SJCRH30 (cell line): ENCODE measurements around the gene PRR29. TPM values are rescaled to one million over a fixed set of nuclear protein-coding genes. Genes with fewer than 3 reads are reported as not detected.
"Not testable (repeated sequence)": the region's sequence is repeated elsewhere in the genome, so short reads cannot be mapped to it uniquely, and the experiment has no call there.

Experiments used
- DNase-seq, 2 experiments: peaks; one replicate each; pipeline ENCODE4 v3.0.0-alpha.2; 2015 to 2020
- H3K27ac ChIP-seq: fragments of 250-450 bp; sonication (Bioruptor Pico); 2 replicates; pipeline ENCODE4 v1.5.1; 2020; ENCODE audit warnings: mild to moderate bottlenecking, moderate library complexity
- H3K27me3 ChIP-seq: fragments of 250-450 bp; sonication (Bioruptor Pico); 2 replicates; pipeline ENCODE4 v1.5.1; 2020; ENCODE audit warnings: mild to moderate bottlenecking, moderate library complexity
- H3K36me3 ChIP-seq: fragments of 250-450 bp; sonication (Bioruptor Pico); 2 replicates; pipeline ENCODE4 v1.5.1; 2020; ENCODE audit warnings: mild to moderate bottlenecking, moderate library complexity
- H3K4me1 ChIP-seq: fragments of 250-450 bp; sonication (Bioruptor Pico); 2 replicates; pipeline ENCODE4 v1.5.1; 2020; ENCODE audit warnings: mild to moderate bottlenecking, moderate library complexity
- H3K4me3 ChIP-seq: fragments of 250-450 bp; sonication (Bioruptor Pico); 2 replicates; pipeline ENCODE4 v1.5.1; 2020; ENCODE audit warnings: mild to moderate bottlenecking, moderate library complexity
- H3K9me3 ChIP-seq: fragments of 250-450 bp; sonication (Bioruptor Pico); replicated peaks from 2 replicates; pipeline ENCODE4 v1.5.1; 2020; ENCODE audit warnings: mild to moderate bottlenecking, moderate library complexity
- total RNA-seq: library from RNA; depleted of rRNA; stranded (reverse); fragments of >200 nt; shearing (Covaris generic); gene quantifications from 2 replicates; pipeline ENCODE4 v1.2.3, GENCODE V29; 2014

The PRR29 gene
- total RNA-seq, 1 experiment from 2014 or later, result 0.12 TPM

- DNase-seq, result no peak
- Histone ChIP-seq H3K27ac (no peak overlapping the region), H3K4me1 (peaks cover 4% of the 10 kb centered on the region), H3K9me3 (no peaks in the 10 kb centered on the region), H3K36me3 (no peaks in the 10 kb centered on the region), H3K4me3 (no peak overlapping the region), H3K27me3 (no peaks in the 10 kb centered on the region)
These were observed 9.7 kb downstream of the PRR29 start for GRCh38 chr17:64007838-64008282.

DNA sequence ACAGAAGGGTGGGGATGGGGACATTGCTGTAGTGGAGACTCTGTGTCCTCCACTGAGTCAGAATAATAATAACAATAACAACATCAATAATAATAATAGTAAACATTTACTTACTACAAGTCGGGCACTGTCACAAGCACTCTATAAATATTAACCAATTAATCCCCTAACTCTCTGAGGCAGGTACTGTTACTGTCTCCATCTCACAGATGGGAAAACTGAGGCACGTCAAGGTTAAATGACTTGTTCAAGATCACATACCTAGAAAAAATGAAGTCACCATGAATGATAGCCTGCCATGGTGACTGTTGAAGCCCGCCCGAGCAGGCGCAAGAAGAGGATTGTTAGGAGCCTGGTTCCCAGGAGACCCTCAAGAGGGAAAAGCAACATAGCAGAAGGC lies 10.2 kb downstream of the PRR29 start:
- Histone ChIP-seq H3K27ac (no peak overlapping the region), H3K4me1 (peaks cover 4% of the 10 kb centered on the region), H3K27me3 (no peaks in the 10 kb centered on the region), H3K4me3 (no peak overlapping the region), H3K36me3 (no peaks in the 10 kb centered on the region), H3K9me3 (no peaks in the 10 kb centered on the region)
- DNase-seq, result no peak

DNA sequence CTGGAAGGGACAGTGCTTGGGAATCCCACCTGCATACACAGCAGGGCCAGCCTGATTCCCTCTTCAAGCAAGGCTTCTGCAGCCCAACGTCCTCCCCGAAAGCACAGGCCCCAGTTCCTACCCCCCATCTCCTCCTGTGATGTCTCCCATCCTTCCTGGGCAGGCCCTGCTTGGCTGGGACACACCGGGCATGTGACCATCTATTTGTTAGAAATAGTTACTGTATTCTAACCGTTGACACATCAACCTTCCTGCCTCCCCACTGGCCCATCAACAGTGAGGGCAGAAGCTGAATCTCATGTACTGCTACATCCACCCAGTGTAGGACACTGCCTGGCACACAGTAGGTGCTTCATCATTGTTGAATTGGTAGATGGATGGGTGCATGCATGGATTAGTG lies 10.7 kb downstream of the PRR29 start:
- no peak overlapping the region for H3K4me3 ChIP-seq
- no peaks in the 10 kb centered on the region for H3K36me3 ChIP-seq
- H3K27me3 ChIP-seq, result no peaks in the 10 kb centered on the region
- no peaks in the 10 kb centered on the region for H3K9me3 ChIP-seq
- no peak overlapping the region for H3K27ac ChIP-seq
- no peak for DNase-seq
- peaks cover 4% of the 10 kb centered on the region for H3K4me1 ChIP-seq

- H3K9me3 ChIP-seq, result no peaks in the 10 kb centered on the region
- H3K4me1 ChIP-seq, result peaks cover 4% of the 10 kb centered on the region
- no peak overlapping the region for H3K4me3 ChIP-seq
- H3K36me3 ChIP-seq, result no peaks in the 10 kb centered on the region
- H3K27ac ChIP-seq, result no peak overlapping the region
- no peak for DNase-seq
- H3K27me3 ChIP-seq, result no peaks in the 10 kb centered on the region
These were observed 11.6 kb downstream of the PRR29 start for GRCh38 chr17:64009571-64010402.

- Histone ChIP-seq H3K27ac (no peak overlapping the region), H3K36me3 (no peaks in the 10 kb centered on the region)
These were observed 17.3 kb downstream of the PRR29 start for GRCh38 chr17:64015447-64015846.

GRCh38 chr17:64016231-64016784 lies 18.2 kb downstream of the PRR29 start:
- Histone ChIP-seq H3K27me3 (no peaks in the 10 kb centered on the region; the same call in 1 of the 2 replicates), H3K27ac (no peak overlapping the region), H3K36me3 (no peaks in the 10 kb centered on the region), H3K4me1 (no peaks in the 10 kb centered on the region), H3K4me3 (no peak overlapping the region), H3K9me3 (no peaks in the 10 kb centered on the region)
- DNase-seq, result no peak

More at GRCh38 chr17:64015447-64015846, 17.3 kb downstream of the PRR29 start:
- no peak for DNase-seq
- no peak overlapping the region for H3K4me3 ChIP-seq
- H3K27me3 ChIP-seq, result no peaks in the 10 kb centered on the region; the same call in 1 of the 2 replicates
- no peaks in the 10 kb centered on the region for H3K4me1 ChIP-seq
- H3K9me3 ChIP-seq, result no peaks in the 10 kb centered on the region

DNA sequence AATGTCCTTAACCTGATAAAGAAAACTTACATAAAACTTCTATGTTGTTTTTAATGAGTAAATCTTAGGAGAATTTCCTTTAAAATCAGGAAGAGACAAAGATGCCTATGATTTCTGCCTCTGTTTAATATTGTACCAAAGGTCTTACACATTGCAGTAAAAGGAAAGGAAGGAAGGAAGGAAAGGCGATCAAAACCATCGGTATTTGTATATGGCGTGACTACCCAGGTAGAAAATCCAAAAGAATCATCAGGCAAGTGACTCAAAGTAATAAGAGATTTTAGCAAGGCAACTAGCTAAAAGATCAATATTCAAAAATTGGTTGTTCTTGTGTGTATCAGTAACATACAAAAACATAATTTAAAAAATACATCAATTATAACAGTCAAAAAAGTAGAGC lies 18.8 kb downstream of the PRR29 start:
- H3K4me1 ChIP-seq, result no peaks in the 10 kb centered on the region
- H3K9me3 ChIP-seq, result no peaks in the 10 kb centered on the region
- no peak overlapping the region for H3K4me3 ChIP-seq
- DNase-seq, result no peak
- H3K36me3 ChIP-seq, result no peaks in the 10 kb centered on the region
- H3K27ac ChIP-seq, result no peak overlapping the region
- no peaks in the 10 kb centered on the region; the same call in 1 of the 2 replicates for H3K27me3 ChIP-seq

DNA sequence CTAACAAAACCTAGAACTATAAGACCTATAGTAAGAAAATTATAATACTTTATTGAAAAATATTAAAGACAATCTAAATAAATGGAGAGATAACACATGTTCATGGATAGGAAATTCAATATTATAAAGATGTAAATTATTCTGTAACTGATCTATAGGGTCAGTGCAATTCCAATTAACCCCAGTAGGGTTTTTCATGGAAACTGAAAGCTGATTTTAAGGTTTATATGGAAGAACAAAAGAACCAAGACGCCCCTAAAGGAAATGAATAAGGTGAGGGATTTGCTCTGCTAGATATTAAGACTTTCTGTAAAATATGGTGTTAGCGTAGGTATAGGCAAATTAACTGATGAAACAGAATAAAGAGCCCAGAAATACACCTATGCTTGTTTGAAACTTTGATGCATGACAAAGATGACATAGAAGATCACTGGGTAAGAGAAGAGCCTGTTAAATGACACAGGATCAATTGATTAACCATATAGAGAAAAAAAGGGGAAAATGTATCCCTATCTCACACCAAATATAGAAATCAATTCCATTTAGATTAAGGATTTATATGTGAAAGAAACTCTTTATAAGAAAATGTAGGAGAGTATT lies 19.3 kb downstream of the PRR29 start:
- Histone ChIP-seq H3K27me3 (no peaks in the 10 kb centered on the region; the same call in 1 of the 2 replicates), H3K27ac (no peak overlapping the region)
- no peak for DNase-seq

DNA sequence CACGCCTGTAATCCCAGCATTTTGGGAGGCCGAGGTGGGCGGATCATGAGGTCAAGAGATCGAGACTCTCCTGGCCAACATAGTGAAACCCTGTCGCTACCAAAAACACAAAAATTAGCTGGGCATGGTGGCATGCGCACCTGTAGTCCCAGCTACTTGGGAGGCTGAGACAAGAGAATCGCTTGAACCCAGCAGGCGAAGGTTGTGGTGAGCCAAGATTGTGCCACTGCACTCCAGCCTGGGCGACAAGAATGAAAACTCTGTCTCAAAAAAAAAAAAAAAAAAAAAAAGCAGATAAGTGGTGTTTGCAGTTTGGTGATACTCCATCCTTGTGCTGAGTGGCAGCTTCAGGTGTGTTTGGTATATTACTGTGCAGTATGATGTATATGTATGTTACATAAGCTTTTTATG lies 21.4 kb downstream of the PRR29 start:
- DNase-seq, H3K4me1 ChIP-seq, H3K27ac ChIP-seq, H3K27me3 ChIP-seq, H3K36me3 ChIP-seq, H3K9me3 ChIP-seq, H3K4me3 ChIP-seq: not testable (repeated sequence)

More for the DNA sequence above, 19.3 kb downstream of the PRR29 start:
- Histone ChIP-seq H3K36me3 (no peaks in the 10 kb centered on the region), H3K9me3 (no peaks in the 10 kb centered on the region), H3K4me1 (no peaks in the 10 kb centered on the region), H3K4me3 (no peak overlapping the region)

- Histone ChIP-seq H3K27me3 (no peaks in the 10 kb centered on the region; the same call in 1 of the 2 replicates), H3K36me3 (no peaks in the 10 kb centered on the region), H3K27ac (no peak within 1 kb of the TSS), H3K9me3 (no peaks in the 10 kb centered on the region), H3K4me1 (no peaks in the 10 kb centered on the region; the same call in 1 of the 2 replicates), H3K4me3 (no peak within 1 kb of the TSS; the same call in 1 of the 2 replicates)
- no peak for DNase-seq
These were observed 22.1 kb downstream of the PRR29 start, which contains the start of gene ICAM2 for GRCh38 chr17:64020056-64020766. TSS of gene ICAM2 (minus strand) at chr17:64020633. CDS start at chr17:64006691, 13,942 bp downstream.

- Histone ChIP-seq H3K4me1 (no peaks in the 10 kb centered on the region; the same call in 1 of the 2 replicates), H3K27me3 (no peaks in the 10 kb centered on the region; the same call in 1 of the 2 replicates), H3K9me3 (no peaks in the 10 kb centered on the region), H3K36me3 (no peaks in the 10 kb centered on the region), H3K27ac (no peak overlapping the region), H3K4me3 (no peak overlapping the region)
- DNase-seq, result no peak
These were observed 24.5 kb downstream of the PRR29 start for GRCh38 chr17:64022611-64023063.

GRCh38 chr17:64024215-64024654 lies 26.1 kb downstream of the PRR29 start:
- Histone ChIP-seq H3K36me3 (no peaks in the 10 kb centered on the region), H3K4me1 (peaks cover 2% of the 10 kb centered on the region; the same call in 1 of the 2 replicates), H3K4me3 (no peak overlapping the region), H3K27me3 (no peaks in the 10 kb centered on the region), H3K9me3 (no peaks in the 10 kb centered on the region), H3K27ac (no peak overlapping the region)
- DNase-seq, result no peak

DNA sequence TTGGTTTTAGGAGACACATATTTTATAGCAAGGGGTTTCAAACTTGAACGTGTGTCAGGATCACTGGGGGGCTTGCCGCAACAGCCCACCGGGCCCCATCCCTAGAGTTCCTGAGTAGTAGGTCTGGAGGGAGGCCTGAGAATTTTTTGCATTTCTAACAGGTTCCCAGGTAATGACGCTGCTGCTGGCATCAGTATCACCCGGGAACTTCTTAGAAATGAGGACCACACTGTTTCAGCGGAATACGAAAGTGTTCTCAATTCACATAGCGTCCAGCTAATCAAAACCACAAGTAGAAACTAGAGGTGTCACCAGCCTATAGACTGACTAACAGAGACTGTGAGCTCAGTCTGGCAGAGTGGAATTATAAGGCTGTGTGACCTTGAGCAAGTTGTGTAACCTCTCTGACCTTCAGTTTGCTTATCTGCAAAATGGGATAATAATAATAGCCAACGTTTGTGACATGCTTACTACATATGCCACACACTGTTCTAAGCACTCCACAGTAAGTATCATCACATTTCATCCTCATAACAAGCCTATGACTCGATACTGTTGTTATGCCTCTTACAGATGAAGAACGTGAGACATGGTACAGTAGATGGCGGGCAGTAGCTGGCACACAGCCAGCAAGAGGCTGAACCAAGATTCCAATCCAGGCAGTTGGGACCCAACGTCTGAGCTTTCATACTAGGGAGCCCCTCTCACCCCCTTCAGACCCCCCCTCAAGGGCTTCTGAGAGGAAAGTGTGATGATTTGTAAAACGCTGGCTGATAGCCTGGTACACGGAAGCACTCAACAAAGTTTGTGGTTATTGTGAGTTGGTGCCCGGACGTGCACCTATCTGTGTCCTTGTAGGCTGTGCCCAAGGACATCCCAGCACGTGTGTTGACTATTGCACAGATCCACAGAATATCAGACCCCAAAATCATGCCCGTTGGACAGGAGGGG lies 26.9 kb downstream of the PRR29 start:
- no peaks in the 10 kb centered on the region for H3K27me3 ChIP-seq
- H3K9me3 ChIP-seq, result no peaks in the 10 kb centered on the region
- H3K4me3 ChIP-seq, result no peak overlapping the region
- H3K4me1 ChIP-seq, result peaks cover 2% of the 10 kb centered on the region; the same call in 1 of the 2 replicates
- H3K36me3 ChIP-seq, result no peaks in the 10 kb centered on the region
- H3K27ac ChIP-seq, result no peak overlapping the region
- no peak for DNase-seq
